ENCODE results near the gene RAB4A.
A peak's percentile ranks its signal among the peaks of the same experiment; 100 is the strongest.

The RAB4A gene

DNA sequence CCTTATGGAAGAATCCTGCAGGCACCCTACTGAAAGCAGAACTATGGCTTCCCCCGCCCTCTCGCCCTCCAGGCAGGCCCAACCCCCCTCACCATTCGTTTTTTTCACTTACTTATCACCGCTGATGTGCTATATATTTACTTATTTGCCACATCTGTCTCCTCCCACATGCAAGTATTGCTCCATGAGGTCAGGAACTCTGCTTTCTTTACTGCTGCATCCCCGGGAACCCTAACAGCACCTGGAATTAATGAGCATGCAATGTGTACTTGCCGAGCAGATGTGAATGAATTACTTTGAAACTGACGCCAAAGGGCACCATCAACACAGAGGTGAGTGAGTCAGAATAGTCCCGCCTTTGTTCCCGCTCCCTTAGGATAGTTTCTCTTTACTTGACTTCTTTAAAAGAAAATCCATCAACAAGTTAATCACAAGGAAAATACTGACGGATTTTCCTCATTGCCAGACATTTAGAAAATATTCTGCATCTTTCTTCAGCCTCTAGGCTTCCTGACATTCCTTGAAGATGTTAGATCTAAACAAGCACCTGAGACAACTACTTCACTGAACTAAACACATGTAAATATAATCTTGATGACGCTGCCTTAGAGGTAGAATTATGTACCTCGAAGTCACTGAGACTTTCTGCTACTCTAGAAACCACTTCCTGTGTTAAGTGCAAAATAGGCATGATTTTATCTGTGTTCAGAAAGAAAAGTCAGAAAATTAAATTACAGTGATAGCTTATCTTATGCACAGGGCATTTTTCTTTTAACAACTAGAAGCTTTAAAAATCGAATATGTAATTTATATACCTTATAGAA lies 17.5 kb upstream of the RAB4A start (continued):
- TF ChIP-seq, protein P1, sequence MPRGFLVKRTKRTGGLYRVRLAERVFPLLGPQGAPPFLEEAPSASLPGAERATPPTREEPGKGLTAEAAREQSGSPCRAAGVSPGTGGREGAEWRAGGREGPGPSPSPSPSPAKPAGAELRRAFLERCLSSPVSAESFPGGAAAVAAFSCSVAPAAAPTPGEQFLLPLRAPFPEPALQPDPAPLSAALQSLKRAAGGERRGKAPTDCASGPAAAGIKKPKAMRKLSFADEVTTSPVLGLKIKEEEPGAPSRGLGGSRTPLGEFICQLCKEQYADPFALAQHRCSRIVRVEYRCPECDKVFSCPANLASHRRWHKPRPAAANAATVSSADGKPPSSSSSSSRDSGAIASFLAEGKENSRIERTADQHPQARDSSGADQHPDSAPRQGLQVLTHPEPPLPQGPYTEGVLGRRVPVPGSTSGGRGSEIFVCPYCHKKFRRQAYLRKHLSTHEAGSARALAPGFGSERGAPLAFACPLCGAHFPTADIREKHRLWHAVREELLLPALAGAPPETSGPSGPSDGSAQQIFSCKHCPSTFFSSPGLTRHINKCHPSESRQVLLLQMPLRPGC (tag by site-specific recombination; IDR thresholded peaks at IDR 0.05) = peak; percentile 21; the same call in 1 of the 2 replicates

DNA sequence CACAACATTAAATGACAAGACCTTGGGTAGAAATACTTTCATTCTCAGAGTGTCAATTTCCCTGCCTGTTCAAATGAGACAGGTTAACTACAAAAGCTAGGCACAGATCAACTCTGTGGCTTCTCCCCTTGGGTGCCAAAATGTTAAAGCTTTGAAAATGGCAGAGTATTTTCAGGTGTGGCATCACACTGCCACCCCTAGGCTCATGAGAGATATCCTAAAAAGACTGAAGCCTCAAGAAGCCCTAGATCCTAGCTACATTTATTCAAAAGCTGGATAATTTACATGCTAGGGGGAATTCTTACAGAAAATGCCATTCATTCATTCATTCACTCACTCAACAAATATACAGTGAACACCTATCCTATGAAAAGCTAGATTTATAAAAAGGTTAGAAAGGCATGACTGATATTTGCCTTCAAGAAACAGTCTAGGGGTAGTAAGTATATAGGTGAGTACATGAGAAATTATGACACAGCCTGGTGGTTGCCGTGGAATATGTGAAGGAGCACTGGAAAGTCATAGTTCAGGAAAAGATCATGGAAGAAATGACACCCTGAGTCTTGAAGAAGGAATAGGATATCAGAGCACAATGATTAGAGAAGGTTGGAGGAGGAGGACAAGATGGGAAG lies 15.9 kb upstream of the RAB4A start:
- H3K36me3 ChIP-seq (ENCODE audit: control insufficient read depth in 2 of 2, insufficient read depth in 1 of 2, low read length in 2 of 2) = no peaks in the 10 kb centered on the region
- ChIA-PET POLR2A (interaction anchor here (0.7 to 1.2 kb wide), 4 partner anchors 27 to 590 kb away, joined by 3 read pairs; partner anchors contain the start of gene NUP133), CTCF (interaction anchor here (0.6 to 7.3 kb wide), 42 partner anchors 9 to 604 kb away, joined by 3 to 138 read pairs (median 4); partner anchors contain the start of gene RHOU)
- H3K4me1 ChIP-seq (ENCODE audit: control insufficient read depth, insufficient read depth, low read length) = peaks cover 16% of the 10 kb centered on the region
- no peak overlapping the region for H3K27ac ChIP-seq (ENCODE audit: extremely low read depth, low read depth, low read length)
- TF ChIP-seq ZNF24 (tag by site-specific recombination; IDR thresholded peaks at IDR 0.05) = peak; percentile 48; the same call in 1 of the 2 replicates
- TF ChIP-seq ZNF837 (tag by site-specific recombination; IDR thresholded peaks at IDR 0.05) = no peak
- peak; percentile 69 for TF ChIP-seq ZNF585B (tag by site-specific recombination; IDR thresholded peaks at IDR 0.05)
- TF ChIP-seq, protein P2, sequence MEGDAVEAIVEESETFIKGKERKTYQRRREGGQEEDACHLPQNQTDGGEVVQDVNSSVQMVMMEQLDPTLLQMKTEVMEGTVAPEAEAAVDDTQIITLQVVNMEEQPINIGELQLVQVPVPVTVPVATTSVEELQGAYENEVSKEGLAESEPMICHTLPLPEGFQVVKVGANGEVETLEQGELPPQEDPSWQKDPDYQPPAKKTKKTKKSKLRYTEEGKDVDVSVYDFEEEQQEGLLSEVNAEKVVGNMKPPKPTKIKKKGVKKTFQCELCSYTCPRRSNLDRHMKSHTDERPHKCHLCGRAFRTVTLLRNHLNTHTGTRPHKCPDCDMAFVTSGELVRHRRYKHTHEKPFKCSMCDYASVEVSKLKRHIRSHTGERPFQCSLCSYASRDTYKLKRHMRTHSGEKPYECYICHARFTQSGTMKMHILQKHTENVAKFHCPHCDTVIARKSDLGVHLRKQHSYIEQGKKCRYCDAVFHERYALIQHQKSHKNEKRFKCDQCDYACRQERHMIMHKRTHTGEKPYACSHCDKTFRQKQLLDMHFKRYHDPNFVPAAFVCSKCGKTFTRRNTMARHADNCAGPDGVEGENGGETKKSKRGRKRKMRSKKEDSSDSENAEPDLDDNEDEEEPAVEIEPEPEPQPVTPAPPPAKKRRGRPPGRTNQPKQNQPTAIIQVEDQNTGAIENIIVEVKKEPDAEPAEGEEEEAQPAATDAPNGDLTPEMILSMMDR (tag by site-specific recombination; IDR thresholded peaks at IDR 0.05) = peak; percentile 51
- TF ChIP-seq, protein P3, sequence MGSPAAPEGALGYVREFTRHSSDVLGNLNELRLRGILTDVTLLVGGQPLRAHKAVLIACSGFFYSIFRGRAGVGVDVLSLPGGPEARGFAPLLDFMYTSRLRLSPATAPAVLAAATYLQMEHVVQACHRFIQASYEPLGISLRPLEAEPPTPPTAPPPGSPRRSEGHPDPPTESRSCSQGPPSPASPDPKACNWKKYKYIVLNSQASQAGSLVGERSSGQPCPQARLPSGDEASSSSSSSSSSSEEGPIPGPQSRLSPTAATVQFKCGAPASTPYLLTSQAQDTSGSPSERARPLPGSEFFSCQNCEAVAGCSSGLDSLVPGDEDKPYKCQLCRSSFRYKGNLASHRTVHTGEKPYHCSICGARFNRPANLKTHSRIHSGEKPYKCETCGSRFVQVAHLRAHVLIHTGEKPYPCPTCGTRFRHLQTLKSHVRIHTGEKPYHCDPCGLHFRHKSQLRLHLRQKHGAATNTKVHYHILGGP (tag by site-specific recombination; IDR thresholded peaks at IDR 0.05) = no peak
- TF ChIP-seq ZNF561 (tag by site-specific recombination; IDR thresholded peaks at IDR 0.05; ENCODE audit: borderline replicate concordance) = 0 out of 2 replicates have a peak, but pooled peaks have one; percentile 56
- TF ChIP-seq ZNF529 (tag by site-specific recombination; IDR thresholded peaks at IDR 0.05; ENCODE audit: insufficient replicate concordance) = no peak
- 0 out of 2 replicates have a peak, but pooled peaks have one; percentile 54 for TF ChIP-seq ZBTB17 (tag by site-specific recombination; IDR thresholded peaks at IDR 0.05)
- no peak for TF ChIP-seq ZNF416 (tag by site-specific recombination; IDR thresholded peaks at IDR 0.05)
- no peak for TF ChIP-seq ZNF777 (tag by site-specific recombination; IDR thresholded peaks at IDR 0.05; ENCODE audit: borderline replicate concordance)
- H3K4me3 ChIP-seq (ENCODE audit: low read depth, low read length) = no peak overlapping the region
- H3K9me3 ChIP-seq (ENCODE audit: control insufficient read depth, insufficient read depth, low read depth, low read length) = no peaks in the 10 kb centered on the region

DNA sequence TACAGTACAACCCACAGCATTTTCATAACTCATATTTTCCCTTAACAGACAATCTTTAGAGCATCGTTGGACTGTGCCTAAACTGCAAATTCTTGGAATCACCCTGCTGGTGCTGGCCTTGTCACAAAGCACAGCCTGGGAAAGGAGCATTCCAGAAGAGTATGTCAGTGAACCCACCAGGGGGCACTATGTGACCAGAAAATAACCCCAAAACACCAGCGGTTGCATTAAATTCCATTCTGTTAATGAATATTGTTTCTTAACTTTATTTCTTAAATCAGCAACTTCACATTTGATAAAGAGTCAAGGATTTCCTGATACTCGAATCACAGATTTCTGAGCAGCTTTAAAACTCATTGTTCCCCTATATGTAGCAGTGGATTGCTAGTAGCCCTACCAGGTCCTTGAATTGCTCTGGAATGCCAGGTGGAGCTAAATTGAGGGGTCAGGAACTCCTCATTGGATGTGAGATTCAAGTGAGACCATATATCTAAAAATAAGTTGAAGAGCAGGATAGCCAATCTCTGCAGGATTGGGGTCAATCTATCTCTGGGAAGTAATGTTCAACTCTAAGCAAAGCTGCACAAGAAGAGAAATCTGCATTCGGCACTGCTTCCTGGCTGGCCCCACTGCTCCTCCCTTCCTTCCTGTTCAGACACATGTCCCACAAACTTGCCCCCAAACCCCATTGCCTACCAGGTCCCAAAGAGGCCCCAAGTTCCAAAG lies 12.7 kb upstream of the RAB4A start:
- ChIA-PET POLR2A (no interaction called here), CTCF (interaction anchor here (0.6 to 7.3 kb wide), 55 partner anchors 8 to 1953 kb away, joined by 3 to 138 read pairs (median 4); partner anchors contain the start of genes NUP133 and RAB4A)
- TF ChIP-seq, protein P4, sequence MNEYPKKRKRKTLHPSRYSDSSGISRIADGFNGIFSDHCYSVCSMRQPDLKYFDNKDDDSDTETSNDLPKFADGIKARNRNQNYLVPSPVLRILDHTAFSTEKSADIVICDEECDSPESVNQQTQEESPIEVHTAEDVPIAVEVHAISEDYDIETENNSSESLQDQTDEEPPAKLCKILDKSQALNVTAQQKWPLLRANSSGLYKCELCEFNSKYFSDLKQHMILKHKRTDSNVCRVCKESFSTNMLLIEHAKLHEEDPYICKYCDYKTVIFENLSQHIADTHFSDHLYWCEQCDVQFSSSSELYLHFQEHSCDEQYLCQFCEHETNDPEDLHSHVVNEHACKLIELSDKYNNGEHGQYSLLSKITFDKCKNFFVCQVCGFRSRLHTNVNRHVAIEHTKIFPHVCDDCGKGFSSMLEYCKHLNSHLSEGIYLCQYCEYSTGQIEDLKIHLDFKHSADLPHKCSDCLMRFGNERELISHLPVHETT (tag by site-specific recombination; IDR thresholded peaks at IDR 0.05) = no peak
- TF ChIP-seq ZNF350 (tag by site-specific recombination; IDR thresholded peaks at IDR 0.05) = no peak
- TF ChIP-seq ZEB2 (tag by site-specific recombination; IDR thresholded peaks at IDR 0.05) = peak; percentile 27; the same call in 1 of the 2 replicates
- no peak for TF ChIP-seq ZNF701 (tag by site-specific recombination; IDR thresholded peaks at IDR 0.05)
- TF ChIP-seq ZNF623 (tag by site-specific recombination; IDR thresholded peaks at IDR 0.05) = no peak
- TF ChIP-seq ZBTB17 (tag by site-specific recombination; IDR thresholded peaks at IDR 0.05) = peak; percentile 92
- peak; percentile 92 for TF ChIP-seq ZNF654 (tag by site-specific recombination; IDR thresholded peaks at IDR 0.05; ENCODE audit: low read depth)
- TF ChIP-seq, protein P5, sequence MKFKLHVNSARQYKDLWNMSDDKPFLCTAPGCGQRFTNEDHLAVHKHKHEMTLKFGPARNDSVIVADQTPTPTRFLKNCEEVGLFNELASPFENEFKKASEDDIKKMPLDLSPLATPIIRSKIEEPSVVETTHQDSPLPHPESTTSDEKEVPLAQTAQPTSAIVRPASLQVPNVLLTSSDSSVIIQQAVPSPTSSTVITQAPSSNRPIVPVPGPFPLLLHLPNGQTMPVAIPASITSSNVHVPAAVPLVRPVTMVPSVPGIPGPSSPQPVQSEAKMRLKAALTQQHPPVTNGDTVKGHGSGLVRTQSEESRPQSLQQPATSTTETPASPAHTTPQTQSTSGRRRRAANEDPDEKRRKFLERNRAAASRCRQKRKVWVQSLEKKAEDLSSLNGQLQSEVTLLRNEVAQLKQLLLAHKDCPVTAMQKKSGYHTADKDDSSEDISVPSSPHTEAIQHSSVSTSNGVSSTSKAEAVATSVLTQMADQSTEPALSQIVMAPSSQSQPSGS (tag by site-specific recombination; IDR thresholded peaks at IDR 0.05; ENCODE audit: low read depth) = no peak
- peak; percentile 44 for TF ChIP-seq FEZF1 (tag by site-specific recombination; IDR thresholded peaks at IDR 0.05)
- TF ChIP-seq ZNF624 (tag by site-specific recombination; IDR thresholded peaks at IDR 0.05) = no peak

More for the DNA sequence above, 12.7 kb upstream of the RAB4A start:
- Histone ChIP-seq H3K4me3 (ENCODE audit: low read depth, low read length) (no peak overlapping the region), H3K4me1 (ENCODE audit: control insufficient read depth, insufficient read depth, low read length) (peaks cover 9% of the 10 kb centered on the region), H3K27ac (ENCODE audit: extremely low read depth, low read depth, low read length) (no peak overlapping the region), H3K36me3 (ENCODE audit: control insufficient read depth in 2 of 2, insufficient read depth in 1 of 2, low read length in 2 of 2) (no peaks in the 10 kb centered on the region), H3K9me3 (ENCODE audit: control insufficient read depth, insufficient read depth, low read depth, low read length) (no peaks in the 10 kb centered on the region)

All from HEK293 (cell line).